Body of pancreas (tissue), 4 donors: ENCODE results near the gene CASZ1. TPM values are rescaled to one million over a fixed set of nuclear protein-coding genes. Genes with fewer than 3 reads are reported as not detected.

Source experiments
- ATAC-seq: fragments of 150-250 bp; one replicate; pipeline ENCODE4 v1.9.1; 2016
- DNase-seq, 4 donors: peaks; one replicate each; pipeline ENCODE4 v3.0.0-alpha.2; 2019
- H3K27ac ChIP-seq, 4 donors: fragments of 200-600 bp; sonication (generic); 1 replicate in 3 of 4; 2 replicates in 1 of 4; pipeline versions ENCODE4 v1.5.1 to v1.6.1; 2016 to 2019; ENCODE audit warnings: mild to moderate bottlenecking in 1 of 4, mixed read lengths in 1 of 4, moderate library complexity in 1 of 4
- H3K27me3 ChIP-seq, 2 donors: fragments of 200-600 bp; sonication (generic); one replicate each; pipeline ENCODE4 v1.6.0; 2016; ENCODE audit warnings: mild to moderate bottlenecking in 1 of 2
- H3K36me3 ChIP-seq, 2 donors: fragments of 200-600 bp; sonication (generic); replicated peaks in 1 of 2; 2 replicates each; pipeline ENCODE4 v1.5.1; 2016; ENCODE audit warnings: low read depth in 2 of 2; ENCODE audit not compliant: insufficient read depth in 1 of 2
- H3K4me1 ChIP-seq: fragments of 200-600 bp; sonication (generic); one replicate; pipeline ENCODE4 v1.6.0; 2016
- H3K4me3 ChIP-seq, 2 donors: fragments of 200-600 bp; sonication (generic); 1 replicate in 1 of 2; 2 replicates in 1 of 2; pipeline ENCODE4 v1.5.1; 2016 to 2019
- H3K9me3 ChIP-seq, 3 donors: fragments of 200-600 bp; sonication (generic); 1 replicate in 2 of 3; 2 replicates in 1 of 3; pipeline ENCODE4 v1.5.1; 2016
- CTCF ChIP-seq, 7 experiments: fragments of 450-650 bp in 4 of 7; fragments of 200-600 bp in 3 of 7; sonication (generic) in 3 of 7; IDR thresholded peaks; one replicate each; pipeline ENCODE4 v1.5.1; 2016 to 2019; ENCODE audit warnings: antibody characterized with exemption in 7 of 7
- POLR2A ChIP-seq, 3 donors: fragments of 450-650 bp; IDR thresholded peaks; one replicate each; pipeline ENCODE4 v1.6.1; 2016; ENCODE audit warnings: antibody characterized with exemption in 3 of 3, mild to moderate bottlenecking in 2 of 3
- WGBS, 2 donors: methylation state at CpG; one replicate each; pipeline ENCODE4 v1.1.5; 2017; 5-methylcytosine and 5-hydroxymethylcytosine counted together
- intact Hi-C: fragments of 100-400 bp; cut with DNase I; formaldehyde crosslinking; loops from one replicate; pipeline ENCODE4 v1.15.1; 2023
- total RNA-seq, 2 donors: library from RNA; depleted of rRNA; stranded (reverse); fragments of >200 nt; gene quantifications; one replicate each; pipeline ENCODE4 v1.1.0, GENCODE V29; 2016

CASZ1 gene
- total RNA-seq, 2 donors from 2014 or later = 9.3 to 14.2 TPM

- intact Hi-C loops = no loop called here
- ATAC-seq (no peak), DNase-seq (no peak)
- H3K4me3 ChIP-seq = no peak overlapping the region
- peak overlapping the region in 1 of 4 donors; percentile 37 for H3K27ac ChIP-seq
- TF ChIP-seq POLR2A (IDR thresholded peaks at IDR 0.05) (no peak), CTCF (IDR thresholded peaks at IDR 0.05) (no peak)
- peaks cover 19% of the 10 kb centered on the region for H3K4me1 ChIP-seq
- H3K27me3 ChIP-seq = no peaks in the 10 kb centered on the region
- H3K36me3 ChIP-seq = no peaks in the 10 kb centered on the region
- no peaks in the 10 kb centered on the region for H3K9me3 ChIP-seq
- WGBS, 2 donors = 86 to 89% methylated on average over 17 of the region's 17 CpGs
Observed at GRCh38 chr1:10760566-10761502, 35.6 kb downstream of the CASZ1 start.

DNA sequence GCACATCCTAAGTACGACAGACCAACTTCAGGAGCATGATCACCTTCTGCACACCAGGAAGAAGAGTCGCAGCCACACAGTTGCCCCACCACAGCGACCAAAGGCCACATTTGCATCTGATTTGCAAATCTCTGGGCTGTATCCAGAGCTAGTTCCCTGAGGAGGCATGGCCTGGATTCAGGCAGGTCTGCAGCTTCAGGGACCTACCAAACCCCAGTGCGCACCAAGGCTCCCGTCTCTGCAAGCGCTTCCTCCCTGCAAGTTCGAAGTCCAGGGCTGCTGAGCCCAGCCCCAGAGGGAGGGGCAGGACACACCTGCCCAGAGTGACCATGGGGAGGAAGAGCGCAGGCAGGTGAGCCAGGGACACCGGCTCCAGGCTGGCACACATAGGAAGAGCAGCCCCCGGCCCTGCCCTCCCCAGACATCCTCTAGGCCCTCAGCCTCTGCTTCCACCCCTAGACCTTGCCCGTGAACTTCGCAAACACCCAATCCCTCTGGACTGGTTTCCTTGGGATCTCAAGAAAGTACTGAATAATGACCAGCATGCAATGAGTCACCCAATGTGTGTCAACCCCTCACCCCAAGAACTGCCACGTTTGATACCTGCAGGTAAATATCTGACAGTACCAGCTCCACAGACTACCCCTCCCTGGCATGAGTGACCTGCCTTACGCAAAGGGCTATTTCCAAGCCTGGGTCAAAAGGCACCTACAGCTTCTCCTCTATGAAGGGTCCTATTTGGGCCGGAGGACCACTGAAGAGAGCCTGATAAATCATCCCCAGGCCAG, 36.8 kb downstream of the CASZ1 start:
- ATAC-seq (peak; percentile 22), DNase-seq (peak in 3 of 4 donors; percentile 45 to 59 (median 53))
- H3K27me3 ChIP-seq = no peaks in the 10 kb centered on the region
- TF ChIP-seq POLR2A (IDR thresholded peaks at IDR 0.05) (no peak), CTCF (IDR thresholded peaks at IDR 0.05) (no peak)
- intact Hi-C loops = no loop called here
- no peaks in the 10 kb centered on the region for H3K9me3 ChIP-seq
- 63 to 72% methylated on average over 8 to 15 of the region's 15 CpGs for WGBS, 2 donors
- peaks cover 14% of the 10 kb centered on the region for H3K4me1 ChIP-seq
- H3K4me3 ChIP-seq = no peak overlapping the region
- no peak overlapping the region for H3K27ac ChIP-seq
- H3K36me3 ChIP-seq = no peaks in the 10 kb centered on the region

DNA sequence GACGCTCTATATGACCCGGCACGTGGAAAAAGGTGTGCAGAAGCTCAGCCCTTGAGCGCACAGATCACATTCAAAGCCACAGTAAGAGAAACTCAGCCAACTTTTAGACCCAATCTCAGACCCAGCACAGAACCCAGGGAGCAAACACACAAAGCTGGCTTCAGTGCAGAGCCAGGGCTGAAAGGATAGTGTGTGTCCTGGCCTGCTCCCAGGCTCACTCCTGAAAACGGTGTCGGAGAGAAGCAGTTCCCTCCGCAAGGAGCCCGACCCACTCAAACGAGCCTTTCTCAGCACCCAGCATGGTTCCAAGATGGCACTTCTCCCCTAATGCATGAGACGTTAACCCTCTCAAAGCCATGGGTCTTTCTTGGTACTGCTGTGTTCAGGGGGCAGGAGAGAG, 39.6 kb downstream of the CASZ1 start:
- no peak overlapping the region for H3K4me3 ChIP-seq
- intact Hi-C loops = no loop called here
- ATAC-seq = no peak
- no peaks in the 10 kb centered on the region for H3K36me3 ChIP-seq
- 86 to 88% methylated on average over 10 of the region's 10 CpGs for WGBS, 2 donors
- peaks cover 10% of the 10 kb centered on the region for H3K4me1 ChIP-seq
- H3K9me3 ChIP-seq = no peaks in the 10 kb centered on the region
- H3K27ac ChIP-seq = no peak overlapping the region
- DNase-seq = no peak
- no peaks in the 10 kb centered on the region for H3K27me3 ChIP-seq
- TF ChIP-seq CTCF (IDR thresholded peaks at IDR 0.05) (no peak), POLR2A (IDR thresholded peaks at IDR 0.05) (no peak)

DNA sequence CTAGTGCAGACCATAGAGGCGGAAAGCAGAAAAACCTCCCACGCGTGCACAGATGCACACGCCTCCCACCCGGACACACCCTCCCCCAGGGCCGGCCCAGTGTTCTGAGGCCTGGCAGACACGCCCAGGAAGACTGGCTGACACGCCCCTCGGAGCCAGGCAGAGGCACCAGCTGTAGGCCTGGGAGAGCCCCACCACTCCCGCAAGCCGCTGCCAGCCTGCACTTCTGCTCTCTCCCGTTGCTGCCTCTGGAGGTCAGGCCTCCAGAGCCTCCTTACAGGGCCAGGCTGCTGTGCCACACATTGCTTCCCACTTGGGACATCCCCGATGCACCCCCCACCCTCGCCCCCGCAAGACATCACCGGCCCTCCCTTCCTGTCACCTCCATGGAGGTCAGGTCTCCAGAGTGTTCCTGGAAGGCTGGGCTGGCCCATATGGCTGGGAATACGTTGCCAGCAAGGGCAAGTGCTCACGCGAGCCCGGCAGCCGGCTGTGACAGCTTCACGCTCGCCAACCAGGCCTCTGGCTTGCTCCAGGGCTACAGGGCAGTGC, 40.4 kb downstream of the CASZ1 start:
- no peaks in the 10 kb centered on the region for H3K27me3 ChIP-seq
- H3K36me3 ChIP-seq = no peaks in the 10 kb centered on the region
- no peak overlapping the region for H3K4me3 ChIP-seq
- WGBS, 2 donors = 59 to 97% methylated on average over 5 to 22 of the region's 23 CpGs
- ATAC-seq = peak; percentile 22
- peaks cover 2% of the 10 kb centered on the region for H3K4me1 ChIP-seq
- intact Hi-C loops = no loop called here
- H3K9me3 ChIP-seq = no peaks in the 10 kb centered on the region
- no peak overlapping the region for H3K27ac ChIP-seq
- TF ChIP-seq CTCF (IDR thresholded peaks at IDR 0.05) = no peak
- TF ChIP-seq POLR2A (IDR thresholded peaks at IDR 0.05) = no peak
- DNase-seq = peak in 3 of 4 donors; percentile 33 to 41 (median 37)
